Prostate gland (tissue), 2 donors: ENCODE measurements around the gene SIGLEC6. TPM values are rescaled to one million over a fixed set of nuclear protein-coding genes. Genes with fewer than 3 reads are reported as not detected.

Source experiments
- DNase-seq: peaks from one replicate; pipeline ENCODE4 v3.0.0-alpha.2; 2019; ENCODE audit warnings: low spot score
- H3K27ac ChIP-seq, 2 donors: fragments of 200-600 bp; sonication (generic); 2 replicates each; pipeline ENCODE4 v1.5.1; 2017 to 2019
- H3K27me3 ChIP-seq: fragments of 200-600 bp; sonication (generic); replicated peaks from 2 replicates; pipeline ENCODE4 v1.5.1; 2019; ENCODE audit not compliant: insufficient read depth
- H3K36me3 ChIP-seq, 2 donors: fragments of 200-600 bp; sonication (generic); 1 replicate in 1 of 2; 2 replicates in 1 of 2; pipeline versions ENCODE4 v1.5.1 to v1.8.1; 2017 to 2019
- H3K4me1 ChIP-seq: fragments of 200-600 bp; sonication (generic); replicated peaks from 2 replicates; pipeline ENCODE4 v1.5.1; 2019
- H3K4me3 ChIP-seq, 2 donors: fragments of 200-600 bp; sonication (generic); 2 replicates each; pipeline ENCODE4 v1.5.1; 2017 to 2019
- H3K9me3 ChIP-seq: fragments of 200-600 bp; sonication (generic); 2 replicates; pipeline ENCODE4 v1.5.1; 2017
- CTCF ChIP-seq, 4 experiments: fragments of 200-600 bp in 2 of 4; fragments of 450-650 bp in 2 of 4; sonication (generic) in 2 of 4; IDR thresholded peaks; 1 replicate in 3 of 4; 2 replicates in 1 of 4; pipeline ENCODE4 v1.5.1; 2016 to 2019; ENCODE audit warnings: antibody characterized with exemption in 4 of 4, mild to moderate bottlenecking in 2 of 4, moderate library complexity in 2 of 4
- POLR2A ChIP-seq: fragments of 450-650 bp; IDR thresholded peaks from one replicate; pipeline ENCODE4 v1.6.1; 2016; ENCODE audit warnings: antibody characterized with exemption, mild to moderate bottlenecking
- POLR2AphosphoS5 ChIP-seq: sonication (generic); formaldehyde crosslinking; IDR thresholded peaks from one replicate; pipeline ENCODE4 v1.6.1; 2017; ENCODE audit warnings: antibody characterized with exemption
- WGBS: methylation state at CpG from one replicate; pipeline ENCODE4 v1.1.5; 2018; 5-methylcytosine and 5-hydroxymethylcytosine counted together
- intact Hi-C: fragments of 100-400 bp; cut with DNase I; formaldehyde crosslinking; loops from one replicate; pipeline ENCODE4 v1.14.2; 2022
- total RNA-seq, 2 donors: library from RNA; depleted of rRNA; stranded (reverse); fragments of >200 nt; gene quantifications; one replicate each; pipeline ENCODE4 v1.1.0, GENCODE V29; 2016

Gene SIGLEC6
- total RNA-seq, 2 donors from 2014 or later = 0.68 TPM; not detected in 1

GRCh38 chr19:51507640-51508058 lies 23.8 kb downstream of the SIGLEC6 start:
- TF ChIP-seq CTCF (IDR thresholded peaks at IDR 0.05) = no peak
- TF ChIP-seq POLR2AphosphoS5 = no peak
- TF ChIP-seq POLR2A = no peak
- WGBS = 76% methylated on average over 6 of the region's 6 CpGs

GRCh38 chr19:51507192-51507591 lies 24.3 kb downstream of the SIGLEC6 start:
- H3K27me3 ChIP-seq = no peaks in the 10 kb centered on the region
- H3K27ac ChIP-seq = no peak overlapping the region
- no peaks in the 10 kb centered on the region for H3K4me1 ChIP-seq
- 59% methylated on average over 3 of the region's 3 CpGs for WGBS
- TF ChIP-seq POLR2A (no peak), CTCF (IDR thresholded peaks at IDR 0.05) (no peak), POLR2AphosphoS5 (no peak)
- intact Hi-C loops = no loop called here
- H3K9me3 ChIP-seq = no peaks in the 10 kb centered on the region
- no peak overlapping the region for H3K4me3 ChIP-seq
- no peaks in the 10 kb centered on the region for H3K36me3 ChIP-seq
- no peak for DNase-seq

More at GRCh38 chr19:51507640-51508058, 23.8 kb downstream of the SIGLEC6 start:
- Histone ChIP-seq H3K36me3 (no peaks in the 10 kb centered on the region), H3K4me1 (no peaks in the 10 kb centered on the region), H3K27ac (no peak overlapping the region), H3K27me3 (no peaks in the 10 kb centered on the region), H3K4me3 (no peak overlapping the region), H3K9me3 (no peaks in the 10 kb centered on the region)
- no peak for DNase-seq
- intact Hi-C loops = no loop called here

GRCh38 chr19:51505904-51506303 lies 25.6 kb downstream of the SIGLEC6 start:
- H3K4me1 ChIP-seq = no peaks in the 10 kb centered on the region
- no peak for DNase-seq
- no peaks in the 10 kb centered on the region for H3K9me3 ChIP-seq
- no peaks in the 10 kb centered on the region for H3K36me3 ChIP-seq
- H3K4me3 ChIP-seq = no peak overlapping the region
- no peak overlapping the region for H3K27ac ChIP-seq
- 33% methylated on average over 3 of the region's 3 CpGs for WGBS
- no peaks in the 10 kb centered on the region for H3K27me3 ChIP-seq
- intact Hi-C loops = no loop called here
- TF ChIP-seq POLR2A = no peak
- no peak for TF ChIP-seq CTCF (IDR thresholded peaks at IDR 0.05)
- no peak for TF ChIP-seq POLR2AphosphoS5

- intact Hi-C loops = no loop called here
- no peaks in the 10 kb centered on the region for H3K27me3 ChIP-seq
- DNase-seq = no peak
- H3K27ac ChIP-seq = no peak overlapping the region
- H3K4me3 ChIP-seq = no peak overlapping the region
- no peak for TF ChIP-seq POLR2A
- no peak for TF ChIP-seq POLR2AphosphoS5
- no peak for TF ChIP-seq CTCF (IDR thresholded peaks at IDR 0.05)
- no peaks in the 10 kb centered on the region for H3K4me1 ChIP-seq
- no peaks in the 10 kb centered on the region for H3K9me3 ChIP-seq
- 51% methylated on average over 3 of the region's 3 CpGs for WGBS
- H3K36me3 ChIP-seq = no peaks in the 10 kb centered on the region
Measured at GRCh38 chr19:51503896-51504295, 27.6 kb downstream of the SIGLEC6 start.

- no peak overlapping the region for H3K27ac ChIP-seq
- intact Hi-C loops = no loop called here
- DNase-seq = no peak
- no peaks in the 10 kb centered on the region for H3K9me3 ChIP-seq
- no peak for TF ChIP-seq POLR2A
- TF ChIP-seq CTCF (IDR thresholded peaks at IDR 0.05) = no peak
- no peak for TF ChIP-seq POLR2AphosphoS5
- 87% methylated on average over 5 of the region's 5 CpGs for WGBS
- no peak overlapping the region for H3K4me3 ChIP-seq
- no peaks in the 10 kb centered on the region for H3K4me1 ChIP-seq
- no peaks in the 10 kb centered on the region for H3K36me3 ChIP-seq
- H3K27me3 ChIP-seq = no peaks in the 10 kb centered on the region
Measured at GRCh38 chr19:51503286-51503817, 28.1 kb downstream of the SIGLEC6 start.
